SU-DHL-6 (cell line): ENCODE results near the gene RIPK3.

Experiments used
- CTCF ChIP-seq: fragments of 200-600 bp; sonication (generic); IDR thresholded peaks from one replicate; pipeline ENCODE4 v1.5.1; 2017; ENCODE audit warnings: antibody characterized with exemption, mild to moderate bottlenecking, low read length, moderate library complexity; ENCODE audit not compliant: insufficient read depth, poor library complexity, severe bottlenecking
- EZH2phosphoT487 ChIP-seq: fragments of 200-600 bp; sonication (generic), shearing (Covaris generic); conservative IDR thresholded peaks from 2 replicates; pipeline ENCODE4 v1.6.1; 2018; ENCODE audit warnings: mild to moderate bottlenecking, antibody characterized with exemption, low read length, moderate library complexity, mixed read lengths

GRCh38 chr14:24300326-24300980 lies 39.3 kb downstream of the RIPK3 start:
- TF ChIP-seq CTCF (no peak), EZH2phosphoT487 (no peak)
